Suprapubic skin (tissue), 4 donors: ENCODE results near the gene NOS3.

ENCODE experiments used
- CTCF ChIP-seq, 2 donors: fragments of 200-600 bp in 1 of 2; fragments of 450-650 bp in 1 of 2; sonication (generic) in 1 of 2; IDR thresholded peaks; one replicate each; pipeline ENCODE4 v1.5.1; 2016 to 2019; ENCODE audit warnings: antibody characterized with exemption in 2 of 2, mild to moderate bottlenecking in 1 of 2, moderate library complexity in 1 of 2
- EP300 ChIP-seq: sonication (generic); formaldehyde crosslinking; IDR thresholded peaks from one replicate; pipeline ENCODE4 v1.6.1; 2017; ENCODE audit warnings: antibody characterized with exemption
- POLR2A ChIP-seq, 2 donors: fragments of 450-650 bp; IDR thresholded peaks; one replicate each; pipeline ENCODE4 v1.6.1; 2017; ENCODE audit warnings: antibody characterized with exemption in 2 of 2, mild to moderate bottlenecking in 2 of 2, moderate library complexity in 2 of 2
- POLR2AphosphoS5 ChIP-seq, 3 donors: sonication (generic); formaldehyde crosslinking; IDR thresholded peaks; one replicate each; pipeline ENCODE4 v1.6.1; 2017; ENCODE audit warnings: antibody characterized with exemption in 3 of 3

- TF ChIP-seq CTCF (IDR thresholded peaks at IDR 0.05), result peak in 1 of 2 donors; percentile 53
- TF ChIP-seq POLR2AphosphoS5 (IDR thresholded peaks at IDR 0.05), result no peak
- TF ChIP-seq EP300, result no peak
- no peak for TF ChIP-seq POLR2A (IDR thresholded peaks at IDR 0.05)
Observed at GRCh38 chr7:151012911-151013347, 22.1 kb downstream of the NOS3 start.
